K562 (cell line): ENCODE measurements around the gene EVA1A. TPM values are rescaled to one million over a fixed set of nuclear protein-coding genes. Genes with fewer than 3 reads are reported as not detected.

Experiments used
- ATAC-seq: fragments of 200-7000 bp; cut with Tn5 transposase; 3 replicates; pipeline ENCODE4 v1.9.1; 2020; ENCODE audit warnings: moderate library complexity
- BruUV-seq: library from RNA; stranded (reverse); fragments of 400-500 nt; replicated peaks from 2 replicates; lab custom pipeline; 2021; lab: Mats Ljungman, UMichigan
- CTCF ChIA-PET: fragments of 300-600 bp; formaldehyde crosslinking; extraction: SDS; loops from one replicate; lab custom pipeline; 2021; ENCODE audit warnings: low intra/inter-chr PET ratio; lab: Yijun Ruan, JAX
- POLR2A ChIA-PET: fragments of 300-600, 350-650 bp; sonication (Branson Sonifier 250); formaldehyde crosslinking; extraction: SDS; loops from one replicate; lab custom pipeline; 2021; ENCODE audit warnings: antibody characterized with exemption, inconsistent platforms; lab: Yijun Ruan, JAX
- DNase-seq, 4 experiments: peaks; one replicate each; pipeline versions ENCODE4 v3.0.0 to v3.0.0-alpha.2; 2011 to 2018; ENCODE audit warnings: low spot score in 3 of 4, mixed read lengths in 3 of 4; ENCODE audit errors: extremely low read depth in 1 of 4
- FAIRE-seq: peaks from 2 replicates; lab custom pipeline; 2011; peaks lifted over from hg19 to GRCh38; lab: Jason Lieb, UNC
- H2AFZ ChIP-seq: 2 replicates; pipeline ENCODE4 v1.6.0; 2011; ENCODE audit warnings: low read depth, low read length, control low read depth, inconsistent platforms
- H3K27ac ChIP-seq: fragments of 200-600 bp; 3 replicates; pipeline ENCODE4 v1.8.0; 2011; ENCODE audit warnings: low read depth, mild to moderate bottlenecking, control low read depth, inconsistent platforms, low read length, moderate library complexity, mixed read lengths; ENCODE audit errors: extremely low read depth
- H3K27me3 ChIP-seq, 2 experiments: fragments of 300-600 bp in 1 of 2; 2 replicates in 1 of 2; 3 replicates in 1 of 2; pipeline versions ENCODE4 v1.6.0 to v1.8.0; 2011; ENCODE audit warnings: inconsistent platforms in 2 of 2, low read length in 2 of 2, mild to moderate bottlenecking in 1 of 2, mixed read lengths in 1 of 2, moderate library complexity in 1 of 2; ENCODE audit not compliant: control insufficient read depth in 2 of 2, insufficient read depth in 2 of 2
- H3K36me3 ChIP-seq: fragments of 300-600 bp; 3 replicates; pipeline ENCODE4 v1.8.0; 2011; ENCODE audit warnings: mild to moderate bottlenecking, low read length, inconsistent platforms; ENCODE audit not compliant: control insufficient read depth, insufficient read depth
- H3K4me1 ChIP-seq, 2 experiments: fragments of 200-600 bp in 1 of 2; replicated peaks in 1 of 2; 2 replicates in 1 of 2; 3 replicates in 1 of 2; pipeline versions ENCODE4 v1.5.1 to v1.8.0; 2011; ENCODE audit warnings: inconsistent platforms in 2 of 2, low read length in 2 of 2, mild to moderate bottlenecking in 1 of 2, mixed read lengths in 1 of 2, moderate library complexity in 1 of 2; ENCODE audit not compliant: control insufficient read depth in 2 of 2, insufficient read depth in 2 of 2
- H3K4me2 ChIP-seq: 2 replicates; pipeline ENCODE4 v1.6.1; 2011; ENCODE audit warnings: low read length, control low read depth, inconsistent platforms, mixed read lengths; ENCODE audit not compliant: insufficient read depth
- H3K4me3 ChIP-seq: fragments of 200-600 bp; sonication (generic), shearing (Covaris generic); 2 replicates; pipeline ENCODE4 v1.5.1; 2016; ENCODE audit warnings: control low read depth, inconsistent platforms
- H3K79me2 ChIP-seq: fragments of 200-600 bp; 3 replicates; pipeline ENCODE4 v1.8.0; 2011; ENCODE audit warnings: low read length, inconsistent platforms; ENCODE audit not compliant: control insufficient read depth, insufficient read depth
- H3K9ac ChIP-seq, 2 experiments: 2 replicates each; pipeline versions ENCODE4 v1.6.0 to v1.6.1; 2011; ENCODE audit warnings: low read depth in 2 of 2, low read length in 2 of 2, control low read depth in 1 of 2, inconsistent platforms in 1 of 2, mild to moderate bottlenecking in 1 of 2, mixed read lengths in 1 of 2; ENCODE audit not compliant: insufficient read depth in 1 of 2
- H3K9me1 ChIP-seq: one replicate; pipeline ENCODE4 v1.6.0; 2011; ENCODE audit warnings: inconsistent platforms, mild to moderate bottlenecking, low read length, moderate library complexity; ENCODE audit not compliant: control insufficient read depth, insufficient read depth
- H3K9me3 ChIP-seq: replicated peaks from 2 replicates; pipeline ENCODE4 v1.5.1; 2011; ENCODE audit warnings: low read depth, low read length, inconsistent platforms; ENCODE audit not compliant: control insufficient read depth, insufficient read depth
- H4K20me1 ChIP-seq: replicated peaks from 2 replicates; pipeline ENCODE4 v1.6.1; 2011; ENCODE audit warnings: low read length, inconsistent platforms, mixed read lengths; ENCODE audit not compliant: control insufficient read depth, insufficient read depth
- WGBS: fragments of 100-300 bp; shearing (Covaris generic); methylation state at CpG from one replicate; pipeline ENCODE4 v1.1.6; 2016; ENCODE audit warnings: low coverage, mixed read lengths; ENCODE audit not compliant: insufficient coverage; ENCODE audit errors: missing lambda C conversion rate; 5-methylcytosine and 5-hydroxymethylcytosine counted together
- in situ Hi-C: fragments of 300-500 bp; cut with MboI; formaldehyde crosslinking; loops from 4 replicates; pipeline ENCODE4 v1.15.0; 2018; ENCODE audit warnings: inconsistent platforms, mixed read lengths
- intact Hi-C: fragments of 100-400 bp; cut with micrococcal nuclease; formaldehyde crosslinking; loops from 2 replicates; pipeline ENCODE4 v1.14.2; 2022
- polyA plus RNA-seq, 8 experiments: library from polyadenylated mRNA; depleted of rRNA in 4 of 8; stranded (reverse) in 5 of 8; unstranded in 3 of 8; fragments of >200 nt; fragmentation: Nextera tagmentation in 2 of 8; fragmentation: Illumina TruSeq in 1 of 8; extraction: Ambion mirVana in 2 of 8; extraction: Trizol in 1 of 8; gene quantifications; 2 replicates each; pipeline versions ENCODE4 v1.2.1 to v1.2.3, GENCODE V29; 2011 to 2014; ENCODE audit warnings: inconsistent platforms in 1 of 8, missing spikeins in 1 of 8
- total RNA-seq, 7 experiments: library from RNA; depleted of rRNA in 6 of 7; stranded (reverse); fragments of >200 nt in 6 of 7; fragmentation: Illumina TruSeq in 2 of 7; extraction: Trizol in 2 of 7; gene quantifications; 2 replicates each; pipeline versions ENCODE4 v1.2.1 to v1.2.3, GENCODE V29; 2011 to 2021; ENCODE audit warnings: low replicate concordance in 1 of 7
- TF ChIP-seq, protein P1 (sequence below): fragments of 450-650 bp; IDR thresholded peaks from 2 replicates; pipeline ENCODE4 v1.6.1; 2016; ENCODE audit warnings: borderline replicate concordance

Gene EVA1A
- total and polyA plus RNA-seq, 9 of the 15 experiments (the other 6 are each of a cell fraction or from before 2014, with no cell fraction given) = not detected

DNA sequence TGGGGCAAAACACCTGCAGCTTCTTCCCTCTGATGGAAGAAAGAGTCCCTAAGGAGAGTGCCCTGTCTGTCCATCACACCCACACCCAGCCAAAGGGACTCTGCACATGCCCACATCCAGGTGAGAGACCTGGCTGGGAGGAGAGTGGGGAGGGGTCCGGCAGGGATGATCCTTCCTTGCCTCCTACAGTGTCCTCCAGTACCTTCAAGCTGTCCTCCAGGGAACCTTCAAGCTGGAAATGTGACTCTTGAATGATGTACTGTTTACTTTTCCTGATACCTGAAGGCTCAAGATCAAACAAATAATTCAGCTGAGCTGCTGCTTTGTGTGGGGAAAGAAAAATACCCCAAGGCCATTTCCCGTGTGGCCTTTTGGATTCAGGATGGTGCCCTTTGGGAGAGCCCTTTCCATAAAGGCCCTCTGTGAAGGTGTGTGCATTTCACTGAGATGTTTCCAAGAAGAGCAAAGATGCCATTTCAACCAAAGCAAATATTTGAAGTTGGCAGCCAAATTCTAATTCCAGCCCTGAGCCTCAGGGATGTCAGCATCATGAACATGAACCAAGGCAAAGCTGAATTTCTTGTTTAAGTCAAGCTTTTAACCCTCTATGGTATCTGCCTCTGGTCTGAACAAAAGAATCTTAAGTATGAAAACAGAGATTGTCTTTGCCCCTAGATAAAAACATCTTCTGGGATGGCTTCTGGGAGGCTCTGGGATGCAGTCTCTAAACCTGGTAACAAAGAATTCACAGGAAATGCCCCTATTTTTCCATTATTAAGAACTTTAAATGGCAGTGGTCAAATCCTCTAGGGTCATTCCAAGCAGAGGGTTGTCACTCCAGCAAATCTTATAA is 11.1 kb downstream of the EVA1A start:
- WGBS = 0% methylated on average over 2 of the region's 2 CpGs
- DNase-seq = no peak
- CTCF ChIA-PET = no interaction called here
- in situ Hi-C loops = no loop called here
- intact Hi-C loops = no loop called here
- TF ChIP-seq, protein P1, sequence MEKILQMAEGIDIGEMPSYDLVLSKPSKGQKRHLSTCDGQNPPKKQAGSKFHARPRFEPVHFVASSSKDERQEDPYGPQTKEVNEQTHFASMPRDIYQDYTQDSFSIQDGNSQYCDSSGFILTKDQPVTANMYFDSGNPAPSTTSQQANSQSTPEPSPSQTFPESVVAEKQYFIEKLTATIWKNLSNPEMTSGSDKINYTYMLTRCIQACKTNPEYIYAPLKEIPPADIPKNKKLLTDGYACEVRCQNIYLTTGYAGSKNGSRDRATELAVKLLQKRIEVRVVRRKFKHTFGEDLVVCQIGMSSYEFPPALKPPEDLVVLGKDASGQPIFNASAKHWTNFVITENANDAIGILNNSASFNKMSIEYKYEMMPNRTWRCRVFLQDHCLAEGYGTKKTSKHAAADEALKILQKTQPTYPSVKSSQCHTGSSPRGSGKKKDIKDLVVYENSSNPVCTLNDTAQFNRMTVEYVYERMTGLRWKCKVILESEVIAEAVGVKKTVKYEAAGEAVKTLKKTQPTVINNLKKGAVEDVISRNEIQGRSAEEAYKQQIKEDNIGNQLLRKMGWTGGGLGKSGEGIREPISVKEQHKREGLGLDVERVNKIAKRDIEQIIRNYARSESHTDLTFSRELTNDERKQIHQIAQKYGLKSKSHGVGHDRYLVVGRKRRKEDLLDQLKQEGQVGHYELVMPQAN = no peak
- no peak overlapping the region for H3K27ac ChIP-seq
- peaks cover 0 to 4% of the 10 kb centered on the region in 2 experiments; a peak in 2 of 5 replicates for H3K27me3 ChIP-seq
- no peak for FAIRE-seq
- no TSS peak for BruUV-seq
- no peak overlapping the region for H3K4me3 ChIP-seq
- no peaks in the 10 kb centered on the region for H3K79me2 ChIP-seq
- ATAC-seq = no peak
- H3K36me3 ChIP-seq = no peaks in the 10 kb centered on the region
- H3K4me2 ChIP-seq = no peak overlapping the region
- no peaks in the 10 kb centered on the region for H3K9me3 ChIP-seq
- no peaks in the 10 kb centered on the region for H4K20me1 ChIP-seq
- H2AFZ ChIP-seq = no peak overlapping the region
- POLR2A ChIA-PET = interaction anchor here (0.7 kb wide), 1 partner anchor 667 kb away, joined by 4 read pairs; no protein-coding TSS in a partner anchor
- no peaks in the 10 kb centered on the region for H3K4me1 ChIP-seq
- no peaks in the 10 kb centered on the region for H3K9me1 ChIP-seq
- H3K9ac ChIP-seq = no peak overlapping the region
